Measurements from ENCODE around the gene TNFRSF9.

GRCh38 chr1:7960867-7961215, 20.2 kb upstream of the TNFRSF9 start:
- TF ChIP-seq CTCF (IDR thresholded peaks at IDR 0.05 in 4 of 5, conservative IDR thresholded peaks at IDR 0.05 in 1 of 5), result no peak
- no peak for TF ChIP-seq POLR2A (IDR thresholded peaks at IDR 0.05)
